ENCODE results near the gene POU6F2.

The POU6F2 gene

DNA sequence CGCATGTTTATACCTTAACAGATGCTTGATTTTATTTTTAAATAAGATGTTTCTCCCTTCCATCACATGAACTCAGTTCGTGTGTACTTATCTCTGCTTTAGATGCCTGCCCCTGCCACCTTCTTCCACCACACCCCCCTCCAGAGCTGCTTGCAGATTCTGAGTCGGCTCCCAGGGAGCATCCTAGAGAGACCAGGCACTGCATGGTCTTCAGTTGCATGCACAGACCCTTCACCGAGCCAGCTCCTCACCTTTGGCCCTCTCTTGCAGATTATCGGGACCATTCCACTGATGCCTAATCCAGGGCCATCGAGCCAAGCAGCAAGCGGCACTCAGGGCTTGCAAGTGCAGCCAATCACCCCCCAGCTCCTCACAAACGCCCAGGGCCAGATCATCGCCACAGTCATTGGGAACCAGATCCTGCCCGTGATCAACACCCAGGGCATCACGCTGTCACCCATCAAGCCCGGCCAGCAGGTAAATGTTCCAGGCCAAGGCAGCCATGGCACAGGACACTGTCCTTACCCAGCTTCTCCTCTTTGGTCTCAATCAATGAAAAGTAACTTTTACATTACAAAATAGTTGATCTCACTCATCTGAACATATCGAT, 455.2 kb downstream of the POU6F2 start:
- Histone ChIP-seq H3K36me3 (ENCODE audit: insufficient read depth, low read depth, low read length) (no peaks in the 10 kb centered on the region), H3K4me1 (ENCODE audit: insufficient read depth, low read length) (no peaks in the 10 kb centered on the region; the same call in none of the 2 replicates), H3K4me3 (ENCODE audit: low read length) (no peak overlapping the region), H3K27me3 (ENCODE audit: insufficient read depth, low read length) (no peaks in the 10 kb centered on the region), H3K9me3 (ENCODE audit: insufficient read depth, low read depth, low read length) (no peaks in the 10 kb centered on the region), H3K9ac (ENCODE audit: low read depth, low read length) (no peak overlapping the region), H3K27ac (ENCODE audit: low read length) (no peak overlapping the region)

- Histone ChIP-seq H3K27ac (ENCODE audit: low read length) (no peak overlapping the region), H3K9ac (ENCODE audit: low read depth, low read length) (no peak overlapping the region), H3K4me3 (ENCODE audit: low read length) (no peak overlapping the region), H3K9me3 (ENCODE audit: insufficient read depth, low read depth, low read length) (no peaks in the 10 kb centered on the region), H3K36me3 (ENCODE audit: insufficient read depth, low read depth, low read length) (no peaks in the 10 kb centered on the region), H3K27me3 (ENCODE audit: insufficient read depth, low read length) (no peaks in the 10 kb centered on the region), H3K4me1 (ENCODE audit: insufficient read depth, low read length) (no peaks in the 10 kb centered on the region; the same call in 1 of the 2 replicates)
Observed at GRCh38 chr7:39433550-39433949, 455.8 kb downstream of the POU6F2 start.

GRCh38 chr7:39434012-39434411, 456.3 kb downstream of the POU6F2 start:
- H3K4me1 ChIP-seq (ENCODE audit: insufficient read depth, low read length): no peaks in the 10 kb centered on the region; the same call in 1 of the 2 replicates
- no peaks in the 10 kb centered on the region for H3K27me3 ChIP-seq (ENCODE audit: insufficient read depth, low read length)
- H3K27ac ChIP-seq (ENCODE audit: low read length): no peak overlapping the region
- no peak overlapping the region for H3K9ac ChIP-seq (ENCODE audit: low read depth, low read length)
- H3K9me3 ChIP-seq (ENCODE audit: insufficient read depth, low read depth, low read length): no peaks in the 10 kb centered on the region
- H3K36me3 ChIP-seq (ENCODE audit: insufficient read depth, low read depth, low read length): no peaks in the 10 kb centered on the region
- no peak overlapping the region for H3K4me3 ChIP-seq (ENCODE audit: low read length)

GRCh38 chr7:39446546-39446945, 468.8 kb downstream of the POU6F2 start:
- no peaks in the 10 kb centered on the region for H3K36me3 ChIP-seq (ENCODE audit: insufficient read depth, low read depth, low read length)
- H3K27me3 ChIP-seq (ENCODE audit: insufficient read depth, low read length): no peaks in the 10 kb centered on the region
- H3K4me1 ChIP-seq (ENCODE audit: insufficient read depth, low read length): no peaks in the 10 kb centered on the region
- H3K4me3 ChIP-seq (ENCODE audit: low read length): no peak overlapping the region
- no peaks in the 10 kb centered on the region for H3K9me3 ChIP-seq (ENCODE audit: insufficient read depth, low read depth, low read length)
- no peak overlapping the region for H3K27ac ChIP-seq (ENCODE audit: low read length)
- H3K9ac ChIP-seq (ENCODE audit: low read depth, low read length): no peak overlapping the region

DNA sequence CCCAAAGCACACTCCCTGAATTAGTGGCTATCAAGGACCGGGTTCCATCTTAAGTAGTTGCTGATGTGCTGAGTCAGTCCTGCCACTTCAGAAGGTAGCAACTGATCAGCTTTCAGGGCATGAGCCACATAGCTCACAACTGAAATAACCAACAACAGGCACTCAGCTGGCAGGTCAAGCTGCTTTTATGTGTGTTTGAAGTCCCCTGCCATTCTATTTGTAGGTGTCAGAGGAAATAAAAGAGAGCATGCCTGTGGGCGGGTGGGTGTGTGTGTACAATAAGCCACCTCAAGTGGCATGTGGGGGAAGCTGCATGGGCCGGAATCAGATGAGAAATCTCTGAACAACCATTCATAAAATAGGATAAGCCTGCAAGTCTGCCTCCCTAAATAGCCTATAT, 474.2 kb downstream of the POU6F2 start:
- H3K27ac ChIP-seq (ENCODE audit: low read length): no peak overlapping the region
- H3K9ac ChIP-seq (ENCODE audit: low read depth, low read length): no peak overlapping the region
- H3K4me3 ChIP-seq (ENCODE audit: low read length): no peak overlapping the region
- H3K27me3 ChIP-seq (ENCODE audit: insufficient read depth, low read length): no peaks in the 10 kb centered on the region
- H3K4me1 ChIP-seq (ENCODE audit: insufficient read depth, low read length): no peaks in the 10 kb centered on the region
- no peaks in the 10 kb centered on the region for H3K36me3 ChIP-seq (ENCODE audit: insufficient read depth, low read depth, low read length)
- no peaks in the 10 kb centered on the region for H3K9me3 ChIP-seq (ENCODE audit: insufficient read depth, low read depth, low read length)

GRCh38 chr7:39453743-39454355, 476.1 kb downstream of the POU6F2 start:
- Histone ChIP-seq H3K9ac (ENCODE audit: low read depth, low read length) (no peak overlapping the region), H3K27me3 (ENCODE audit: insufficient read depth, low read length) (no peaks in the 10 kb centered on the region), H3K9me3 (ENCODE audit: insufficient read depth, low read depth, low read length) (no peaks in the 10 kb centered on the region), H3K4me1 (ENCODE audit: insufficient read depth, low read length) (no peaks in the 10 kb centered on the region), H3K36me3 (ENCODE audit: insufficient read depth, low read depth, low read length) (no peaks in the 10 kb centered on the region), H3K27ac (ENCODE audit: low read length) (no peak overlapping the region), H3K4me3 (ENCODE audit: low read length) (no peak overlapping the region)

DNA sequence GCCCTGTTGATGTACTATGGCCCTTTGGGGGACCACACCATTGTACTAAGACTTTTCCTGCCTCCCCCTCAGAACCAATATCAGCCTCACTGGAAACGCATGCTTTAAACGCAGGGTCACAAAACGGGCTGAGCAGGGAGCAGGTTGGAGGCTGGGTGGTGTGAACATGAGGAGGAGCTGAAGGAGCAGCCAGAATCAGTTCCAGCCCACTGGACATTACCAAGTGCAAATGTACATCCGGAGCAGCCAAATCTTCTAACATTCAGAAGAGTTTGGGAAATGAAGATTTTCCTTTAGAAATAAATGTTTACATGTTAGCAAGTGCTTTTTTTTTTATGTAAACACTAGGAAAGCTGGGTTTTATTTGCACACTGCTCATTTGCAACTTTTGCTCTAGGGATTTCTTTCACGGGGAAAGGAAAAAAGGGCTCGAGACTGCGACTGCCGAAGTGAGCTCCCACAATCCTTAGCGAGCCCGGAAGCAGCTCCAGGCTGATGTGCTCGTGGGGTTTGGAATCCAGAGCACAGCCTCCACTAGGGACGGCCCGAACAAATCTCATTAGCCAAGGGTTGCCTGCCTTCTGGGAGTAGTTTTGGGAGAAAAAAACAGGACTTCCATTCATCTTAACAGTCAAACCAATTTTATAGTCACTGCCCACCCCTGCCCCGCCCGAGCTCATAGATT, 480.5 kb downstream of the POU6F2 start:
- Histone ChIP-seq H3K4me1 (ENCODE audit: insufficient read depth, low read length) (peaks cover 8% of the 10 kb centered on the region; the same call in 1 of the 2 replicates), H3K27ac (ENCODE audit: low read length) (no peak overlapping the region), H3K36me3 (ENCODE audit: insufficient read depth, low read depth, low read length) (no peaks in the 10 kb centered on the region), H3K27me3 (ENCODE audit: insufficient read depth, low read length) (no peaks in the 10 kb centered on the region), H3K4me3 (ENCODE audit: low read length) (no peak overlapping the region), H3K9ac (ENCODE audit: low read depth, low read length) (no peak overlapping the region), H3K9me3 (ENCODE audit: insufficient read depth, low read depth, low read length) (no peaks in the 10 kb centered on the region)

GRCh38 chr7:39459636-39460035, 481.9 kb downstream of the POU6F2 start:
- Histone ChIP-seq H3K4me3 (ENCODE audit: low read length) (no peak overlapping the region), H3K27me3 (ENCODE audit: insufficient read depth, low read length) (no peaks in the 10 kb centered on the region), H3K36me3 (ENCODE audit: insufficient read depth, low read depth, low read length) (no peaks in the 10 kb centered on the region), H3K9me3 (ENCODE audit: insufficient read depth, low read depth, low read length) (no peaks in the 10 kb centered on the region), H3K9ac (ENCODE audit: low read depth, low read length) (no peak overlapping the region), H3K27ac (ENCODE audit: low read length) (no peak overlapping the region), H3K4me1 (ENCODE audit: insufficient read depth, low read length) (peaks cover 8% of the 10 kb centered on the region; the same call in 1 of the 2 replicates)

GRCh38 chr7:39460486-39460885, 482.8 kb downstream of the POU6F2 start:
- Histone ChIP-seq H3K27me3 (ENCODE audit: insufficient read depth, low read length) (no peaks in the 10 kb centered on the region), H3K36me3 (ENCODE audit: insufficient read depth, low read depth, low read length) (no peaks in the 10 kb centered on the region), H3K27ac (ENCODE audit: low read length) (no peak overlapping the region), H3K4me3 (ENCODE audit: low read length) (no peak overlapping the region), H3K9me3 (ENCODE audit: insufficient read depth, low read depth, low read length) (no peaks in the 10 kb centered on the region), H3K9ac (ENCODE audit: low read depth, low read length) (no peak overlapping the region), H3K4me1 (ENCODE audit: insufficient read depth, low read length) (peaks cover 11% of the 10 kb centered on the region; the same call in 1 of the 2 replicates)

DNA sequence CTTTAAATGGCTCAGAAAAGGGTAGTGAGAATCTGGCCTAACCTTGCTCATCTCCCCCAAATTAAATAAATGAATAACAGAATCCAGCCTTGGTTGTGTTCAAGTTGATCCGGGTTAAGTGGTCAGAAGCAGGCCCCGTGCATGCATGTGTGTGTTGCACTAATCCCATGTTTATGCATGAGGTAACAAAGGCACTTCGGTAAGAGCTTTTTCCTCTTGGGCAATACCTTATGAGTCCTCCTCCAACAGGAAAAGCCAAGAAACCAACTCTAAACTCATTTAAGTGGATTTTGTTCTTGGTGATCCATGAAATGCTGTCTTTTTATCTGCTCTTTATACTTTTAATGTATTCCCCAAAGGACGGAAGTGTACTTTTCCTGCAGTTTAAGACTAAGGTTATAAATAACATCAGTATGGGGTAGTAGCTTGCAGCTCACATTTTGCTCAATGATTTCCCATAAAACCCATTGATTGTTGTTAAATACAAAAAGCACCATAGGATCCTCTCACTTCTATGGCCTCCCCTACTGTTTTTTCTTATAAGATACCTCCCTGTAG, 483.6 kb downstream of the POU6F2 start:
- Histone ChIP-seq H3K9ac (ENCODE audit: low read depth, low read length) (no peak overlapping the region), H3K36me3 (ENCODE audit: insufficient read depth, low read depth, low read length) (no peaks in the 10 kb centered on the region), H3K27ac (ENCODE audit: low read length) (no peak overlapping the region), H3K27me3 (ENCODE audit: insufficient read depth, low read length) (no peaks in the 10 kb centered on the region), H3K9me3 (ENCODE audit: insufficient read depth, low read depth, low read length) (no peaks in the 10 kb centered on the region), H3K4me3 (ENCODE audit: low read length) (no peak overlapping the region), H3K4me1 (ENCODE audit: insufficient read depth, low read length) (peaks cover 11% of the 10 kb centered on the region; the same call in 1 of the 2 replicates)

DNA sequence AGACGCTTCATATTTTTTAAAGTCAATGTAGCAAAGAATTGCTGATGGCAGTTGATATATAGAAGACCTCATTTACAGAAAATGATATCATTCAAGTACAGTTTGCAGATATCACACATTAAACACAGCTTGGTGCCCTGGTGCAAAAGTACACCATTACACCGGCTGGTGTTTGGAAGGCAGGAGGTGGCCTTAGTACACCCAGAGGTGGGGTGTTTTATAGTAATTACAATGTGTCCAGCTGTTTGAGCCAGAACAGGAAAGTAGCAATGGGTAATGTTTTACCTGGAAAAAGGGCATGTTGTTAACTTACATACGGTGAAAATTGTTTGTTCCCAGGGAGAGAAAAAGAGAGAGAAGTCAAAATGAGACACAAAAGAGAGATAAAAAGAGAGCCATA, 485.5 kb downstream of the POU6F2 start:
- H3K27me3 ChIP-seq (ENCODE audit: insufficient read depth, low read length): no peaks in the 10 kb centered on the region

More for the DNA sequence above, 485.5 kb downstream of the POU6F2 start:
- Histone ChIP-seq H3K27ac (ENCODE audit: low read length) (no peak overlapping the region), H3K9ac (ENCODE audit: low read depth, low read length) (no peak overlapping the region), H3K4me1 (ENCODE audit: insufficient read depth, low read length) (peaks cover 11% of the 10 kb centered on the region; the same call in 1 of the 2 replicates), H3K4me3 (ENCODE audit: low read length) (no peak overlapping the region), H3K9me3 (ENCODE audit: insufficient read depth, low read depth, low read length) (no peaks in the 10 kb centered on the region), H3K36me3 (ENCODE audit: insufficient read depth, low read depth, low read length) (no peaks in the 10 kb centered on the region)
